ENCODE measurements around the gene UBE2L3.

DNA sequence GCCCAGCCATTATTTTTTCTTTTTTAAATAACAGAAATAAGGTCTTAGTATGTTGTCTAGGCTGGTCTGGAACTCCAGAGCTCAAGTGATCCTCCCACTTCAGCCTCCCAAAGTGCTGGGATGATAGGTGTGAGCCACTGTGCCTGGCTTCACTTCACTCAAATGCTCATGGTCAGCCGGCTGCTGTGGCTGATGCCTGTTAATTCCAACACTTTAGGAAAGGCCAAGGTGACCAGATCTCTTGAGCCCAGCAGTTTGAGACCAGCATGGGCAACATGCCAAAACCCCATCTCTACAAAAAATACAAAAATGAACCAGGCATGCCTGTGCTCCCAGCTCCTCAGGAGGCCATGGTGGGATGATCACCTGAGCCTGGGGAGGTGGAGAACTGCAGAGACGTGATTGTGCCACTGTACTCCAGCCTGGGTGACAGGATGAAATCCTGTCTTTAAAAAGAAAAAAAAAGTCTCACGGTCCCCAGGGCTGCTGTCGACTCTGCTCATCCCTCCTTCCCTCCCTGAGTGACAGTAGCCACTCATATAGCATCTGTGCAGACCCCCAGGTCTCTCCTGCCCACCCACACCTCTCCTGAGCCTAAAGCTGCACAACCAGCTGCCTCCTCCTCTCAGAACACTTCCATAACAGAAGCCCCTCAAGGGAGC, 58.7 kb downstream of the UBE2L3 start:
- TF ChIP-seq, protein P1, sequence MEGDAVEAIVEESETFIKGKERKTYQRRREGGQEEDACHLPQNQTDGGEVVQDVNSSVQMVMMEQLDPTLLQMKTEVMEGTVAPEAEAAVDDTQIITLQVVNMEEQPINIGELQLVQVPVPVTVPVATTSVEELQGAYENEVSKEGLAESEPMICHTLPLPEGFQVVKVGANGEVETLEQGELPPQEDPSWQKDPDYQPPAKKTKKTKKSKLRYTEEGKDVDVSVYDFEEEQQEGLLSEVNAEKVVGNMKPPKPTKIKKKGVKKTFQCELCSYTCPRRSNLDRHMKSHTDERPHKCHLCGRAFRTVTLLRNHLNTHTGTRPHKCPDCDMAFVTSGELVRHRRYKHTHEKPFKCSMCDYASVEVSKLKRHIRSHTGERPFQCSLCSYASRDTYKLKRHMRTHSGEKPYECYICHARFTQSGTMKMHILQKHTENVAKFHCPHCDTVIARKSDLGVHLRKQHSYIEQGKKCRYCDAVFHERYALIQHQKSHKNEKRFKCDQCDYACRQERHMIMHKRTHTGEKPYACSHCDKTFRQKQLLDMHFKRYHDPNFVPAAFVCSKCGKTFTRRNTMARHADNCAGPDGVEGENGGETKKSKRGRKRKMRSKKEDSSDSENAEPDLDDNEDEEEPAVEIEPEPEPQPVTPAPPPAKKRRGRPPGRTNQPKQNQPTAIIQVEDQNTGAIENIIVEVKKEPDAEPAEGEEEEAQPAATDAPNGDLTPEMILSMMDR (IDR thresholded peaks at IDR 0.05; ENCODE audit: low read length), result no peak
- TF ChIP-seq EZH2 (IDR thresholded peaks at IDR 0.05; ENCODE audit: borderline replicate concordance, low read length), result no peak

Measured in OCI-LY1 (cell line).